ENCODE measurements around the gene PCDHB4. TPM values are rescaled to one million over a fixed set of nuclear protein-coding genes. Genes with fewer than 3 reads are reported as not detected.
A peak's percentile ranks its signal among the peaks of the same experiment; 100 is the strongest.

Gene PCDHB4
- total and polyA plus RNA-seq, 2 of the 13 experiments (the other 11 are each of a cell fraction or from before 2014, with no cell fraction given), result 0.08 to 0.13 TPM

DNA sequence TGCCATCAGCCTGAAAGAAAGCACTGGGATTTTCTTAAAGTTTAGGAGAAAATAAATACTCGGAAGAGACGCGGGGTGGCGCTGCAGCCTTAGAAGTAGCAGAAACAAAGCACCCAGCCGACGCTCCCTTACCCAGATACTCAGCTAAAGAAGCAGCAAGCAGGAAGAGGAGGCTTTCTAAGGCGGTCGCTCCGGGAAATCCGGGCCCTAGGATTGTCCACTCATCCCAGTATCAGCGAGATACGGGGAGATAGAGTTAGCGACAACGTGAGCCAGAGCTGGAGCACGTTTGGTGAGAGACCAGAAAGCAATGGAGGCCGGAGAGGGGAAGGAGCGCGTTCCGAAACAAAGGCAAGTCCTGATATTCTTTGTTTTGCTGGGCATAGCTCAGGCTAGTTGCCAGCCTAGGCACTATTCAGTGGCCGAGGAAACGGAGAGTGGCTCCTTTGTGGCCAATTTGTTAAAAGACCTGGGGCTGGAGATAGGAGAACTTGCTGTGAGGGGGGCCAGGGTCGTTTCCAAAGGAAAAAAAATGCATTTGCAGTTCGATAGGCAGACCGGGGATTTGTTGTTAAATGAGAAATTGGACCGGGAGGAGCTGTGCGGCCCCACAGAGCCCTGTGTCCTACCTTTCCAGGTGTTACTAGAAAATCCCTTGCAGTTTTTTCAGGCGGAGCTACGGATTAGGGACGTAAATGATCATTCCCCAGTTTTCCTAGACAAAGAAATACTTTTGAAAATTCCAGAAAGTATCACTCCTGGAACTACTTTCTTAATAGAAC lies 26.9 kb upstream of the PCDHB4 start, which contains the start of gene PCDHB2 (continued):
- TF ChIP-seq, protein P1, sequence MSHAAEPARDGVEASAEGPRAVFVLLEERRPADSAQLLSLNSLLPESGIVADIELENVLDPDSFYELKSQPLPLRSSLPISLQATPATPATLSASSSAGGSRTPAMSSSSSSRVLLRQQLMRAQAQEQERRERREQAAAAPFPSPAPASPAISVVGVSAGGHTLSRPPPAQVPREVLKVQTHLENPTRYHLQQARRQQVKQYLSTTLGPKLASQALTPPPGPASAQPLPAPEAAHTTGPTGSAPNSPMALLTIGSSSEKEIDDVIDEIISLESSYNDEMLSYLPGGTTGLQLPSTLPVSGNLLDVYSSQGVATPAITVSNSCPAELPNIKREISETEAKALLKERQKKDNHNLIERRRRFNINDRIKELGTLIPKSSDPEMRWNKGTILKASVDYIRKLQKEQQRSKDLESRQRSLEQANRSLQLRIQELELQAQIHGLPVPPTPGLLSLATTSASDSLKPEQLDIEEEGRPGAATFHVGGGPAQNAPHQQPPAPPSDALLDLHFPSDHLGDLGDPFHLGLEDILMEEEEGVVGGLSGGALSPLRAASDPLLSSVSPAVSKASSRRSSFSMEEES (CRISPR knock-in tag; IDR thresholded peaks at IDR 0.05), result no peak
- TF ChIP-seq, protein P2, sequence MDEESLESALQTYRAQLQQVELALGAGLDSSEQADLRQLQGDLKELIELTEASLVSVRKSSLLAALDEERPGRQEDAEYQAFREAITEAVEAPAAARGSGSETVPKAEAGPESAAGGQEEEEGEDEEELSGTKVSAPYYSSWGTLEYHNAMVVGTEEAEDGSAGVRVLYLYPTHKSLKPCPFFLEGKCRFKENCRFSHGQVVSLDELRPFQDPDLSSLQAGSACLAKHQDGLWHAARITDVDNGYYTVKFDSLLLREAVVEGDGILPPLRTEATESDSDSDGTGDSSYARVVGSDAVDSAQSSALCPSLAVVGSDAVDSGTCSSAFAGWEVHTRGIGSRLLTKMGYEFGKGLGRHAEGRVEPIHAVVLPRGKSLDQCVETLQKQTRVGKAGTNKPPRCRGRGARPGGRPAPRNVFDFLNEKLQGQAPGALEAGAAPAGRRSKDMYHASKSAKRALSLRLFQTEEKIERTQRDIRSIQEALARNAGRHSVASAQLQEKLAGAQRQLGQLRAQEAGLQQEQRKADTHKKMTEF (CRISPR knock-in tag; IDR thresholded peaks at IDR 0.05), result 0 out of 2 replicates have a peak, but pooled peaks have one; percentile 43
- TF ChIP-seq, protein P3, sequence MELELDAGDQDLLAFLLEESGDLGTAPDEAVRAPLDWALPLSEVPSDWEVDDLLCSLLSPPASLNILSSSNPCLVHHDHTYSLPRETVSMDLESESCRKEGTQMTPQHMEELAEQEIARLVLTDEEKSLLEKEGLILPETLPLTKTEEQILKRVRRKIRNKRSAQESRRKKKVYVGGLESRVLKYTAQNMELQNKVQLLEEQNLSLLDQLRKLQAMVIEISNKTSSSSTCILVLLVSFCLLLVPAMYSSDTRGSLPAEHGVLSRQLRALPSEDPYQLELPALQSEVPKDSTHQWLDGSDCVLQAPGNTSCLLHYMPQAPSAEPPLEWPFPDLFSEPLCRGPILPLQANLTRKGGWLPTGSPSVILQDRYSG (CRISPR knock-in tag; IDR thresholded peaks at IDR 0.05), result no peak
- TF ChIP-seq, protein P4, sequence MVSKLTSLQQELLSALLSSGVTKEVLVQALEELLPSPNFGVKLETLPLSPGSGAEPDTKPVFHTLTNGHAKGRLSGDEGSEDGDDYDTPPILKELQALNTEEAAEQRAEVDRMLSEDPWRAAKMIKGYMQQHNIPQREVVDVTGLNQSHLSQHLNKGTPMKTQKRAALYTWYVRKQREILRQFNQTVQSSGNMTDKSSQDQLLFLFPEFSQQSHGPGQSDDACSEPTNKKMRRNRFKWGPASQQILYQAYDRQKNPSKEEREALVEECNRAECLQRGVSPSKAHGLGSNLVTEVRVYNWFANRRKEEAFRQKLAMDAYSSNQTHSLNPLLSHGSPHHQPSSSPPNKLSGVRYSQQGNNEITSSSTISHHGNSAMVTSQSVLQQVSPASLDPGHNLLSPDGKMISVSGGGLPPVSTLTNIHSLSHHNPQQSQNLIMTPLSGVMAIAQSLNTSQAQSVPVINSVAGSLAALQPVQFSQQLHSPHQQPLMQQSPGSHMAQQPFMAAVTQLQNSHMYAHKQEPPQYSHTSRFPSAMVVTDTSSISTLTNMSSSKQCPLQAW (CRISPR knock-in tag; IDR thresholded peaks at IDR 0.05), result peak; percentile 51; the same call in 1 of the 2 replicates
- peak; percentile 63 for TF ChIP-seq ZMYM4 (CRISPR knock-in tag; IDR thresholded peaks at IDR 0.05)
- no peak for TF ChIP-seq RFXANK (CRISPR knock-in tag; IDR thresholded peaks at IDR 0.05)
- peak; percentile 67; the same call in 1 of the 2 replicates for TF ChIP-seq YEATS4 (CRISPR knock-in tag; IDR thresholded peaks at IDR 0.05; ENCODE audit: borderline replicate concordance)
- no peak for TF ChIP-seq BRCA1 (CRISPR knock-in tag; IDR thresholded peaks at IDR 0.05)
- 0 out of 2 replicates have a peak, but pooled peaks have one; percentile 21 for TF ChIP-seq ZNF737 (CRISPR knock-in tag; IDR thresholded peaks at IDR 0.05; ENCODE audit: borderline replicate concordance)
- no peak for TF ChIP-seq ZNF678 (CRISPR knock-in tag; IDR thresholded peaks at IDR 0.05)
- no peak for TF ChIP-seq RNF2 (conservative IDR thresholded peaks at IDR 0.05; ENCODE audit: low read depth)
- TF ChIP-seq KLF16 (CRISPR knock-in tag; IDR thresholded peaks at IDR 0.05), result 0 out of 4 replicates have a peak, but pooled peaks of 1 of the 2 experiments have one; percentile 42
- TF ChIP-seq, protein P5, sequence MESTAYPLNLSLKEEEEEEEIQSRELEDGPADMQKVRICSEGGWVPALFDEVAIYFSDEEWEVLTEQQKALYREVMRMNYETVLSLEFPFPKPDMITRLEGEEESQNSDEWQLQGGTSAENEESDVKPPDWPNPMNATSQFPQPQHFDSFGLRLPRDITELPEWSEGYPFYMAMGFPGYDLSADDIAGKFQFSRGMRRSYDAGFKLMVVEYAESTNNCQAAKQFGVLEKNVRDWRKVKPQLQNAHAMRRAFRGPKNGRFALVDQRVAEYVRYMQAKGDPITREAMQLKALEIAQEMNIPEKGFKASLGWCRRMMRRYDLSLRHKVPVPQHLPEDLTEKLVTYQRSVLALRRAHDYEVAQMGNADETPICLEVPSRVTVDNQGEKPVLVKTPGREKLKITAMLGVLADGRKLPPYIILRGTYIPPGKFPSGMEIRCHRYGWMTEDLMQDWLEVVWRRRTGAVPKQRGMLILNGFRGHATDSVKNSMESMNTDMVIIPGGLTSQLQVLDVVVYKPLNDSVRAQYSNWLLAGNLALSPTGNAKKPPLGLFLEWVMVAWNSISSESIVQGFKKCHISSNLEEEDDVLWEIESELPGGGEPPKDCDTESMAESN (CRISPR knock-in tag; conservative IDR thresholded peaks at IDR 0.05), result 0 out of 2 replicates have a peak, but pooled peaks have one; percentile 32
- TF ChIP-seq ZNF282 (IDR thresholded peaks at IDR 0.05; ENCODE audit: partially characterized antibody), result no peak
- TF ChIP-seq ZSCAN9 (CRISPR knock-in tag; IDR thresholded peaks at IDR 0.05; ENCODE audit: borderline replicate concordance), result 0 out of 2 replicates have a peak, but pooled peaks have one; percentile 48
- TF ChIP-seq GTF2F1 (IDR thresholded peaks at IDR 0.05; ENCODE audit: low read length), result no peak
- peak; percentile 26; the same call in 1 of the 2 replicates for TF ChIP-seq FOXK1 (CRISPR knock-in tag; IDR thresholded peaks at IDR 0.05; ENCODE audit: borderline replicate concordance, low read depth)
- no peak for TF ChIP-seq HMG20B (CRISPR knock-in tag; conservative IDR thresholded peaks at IDR 0.05)
- TF ChIP-seq BRD4 (CRISPR knock-in tag; IDR thresholded peaks at IDR 0.05), result 0 out of 2 replicates have a peak, but pooled peaks have one; percentile 30
- no peak for TF ChIP-seq ZC3H4 (CRISPR knock-in tag; IDR thresholded peaks at IDR 0.05; ENCODE audit: borderline replicate concordance)
- 0 out of 2 replicates have a peak, but pooled peaks have one; percentile 37 for TF ChIP-seq MIXL1 (CRISPR knock-in tag; IDR thresholded peaks at IDR 0.05)
